KMS-11 (cell line): ENCODE results near the gene TMEM132C.

ENCODE experiments used
- H2AFZ ChIP-seq: fragments of 200-600 bp; sonication (generic); 2 replicates; pipeline ENCODE4 v1.6.1; 2016; ENCODE audit warnings: antibody characterized with exemption, mixed run types, low read depth
- H3K27ac ChIP-seq: fragments of 200-600 bp; sonication (generic); 2 replicates; pipeline ENCODE4 v1.6.1; 2016; ENCODE audit warnings: mild to moderate bottlenecking, mixed run types
- H3K27me3 ChIP-seq: fragments of 200-600 bp; sonication (generic); 2 replicates; pipeline ENCODE4 v1.6.1; 2017; ENCODE audit warnings: mild to moderate bottlenecking, low read depth, mixed run types, moderate library complexity; ENCODE audit not compliant: insufficient read depth
- H3K36me3 ChIP-seq: fragments of 200-600 bp; sonication (generic); 2 replicates; pipeline ENCODE4 v1.6.1; 2017; ENCODE audit warnings: mild to moderate bottlenecking, mixed run types; ENCODE audit not compliant: insufficient read depth
- H3K4me1 ChIP-seq: fragments of 200-600 bp; sonication (generic); 2 replicates; pipeline ENCODE4 v1.6.1; 2016; ENCODE audit warnings: mild to moderate bottlenecking, low read depth, mixed run types; ENCODE audit not compliant: poor library complexity, severe bottlenecking
- H3K4me2 ChIP-seq: fragments of 200-600 bp; sonication (generic); 2 replicates; pipeline ENCODE4 v1.7.0; 2016; ENCODE audit warnings: mild to moderate bottlenecking, mixed run types
- H3K4me3 ChIP-seq: fragments of 200-600 bp; sonication (generic); IDR thresholded peaks from 2 replicates; pipeline ENCODE4 v1.6.1; 2017; ENCODE audit warnings: low read depth, low read length, mixed read lengths; ENCODE audit not compliant: insufficient read depth
- H3K79me2 ChIP-seq: fragments of 200-600 bp; sonication (generic); 2 replicates; pipeline ENCODE4 v1.6.1; 2016; ENCODE audit warnings: low read depth, mixed run types; ENCODE audit not compliant: insufficient read depth
- H3K9ac ChIP-seq: fragments of 200-600 bp; sonication (generic); 2 replicates; pipeline ENCODE4 v1.6.1; 2016; ENCODE audit warnings: mild to moderate bottlenecking, mixed run types
- H4K20me1 ChIP-seq: fragments of 200-600 bp; sonication (generic); 2 replicates; pipeline ENCODE4 v1.6.1; 2016; ENCODE audit warnings: mild to moderate bottlenecking, mixed run types; ENCODE audit not compliant: insufficient read depth
- TF ChIP-seq, protein P1 (sequence below): fragments of 200-600 bp; sonication (generic); conservative IDR thresholded peaks from 2 replicates; pipeline ENCODE4 v1.6.1; 2017; ENCODE audit warnings: low read depth, mild to moderate bottlenecking, antibody characterized with exemption, low read length, moderate library complexity, mixed read lengths

TMEM132C gene

GRCh38 chr12:128328961-128329360 lies 62.0 kb downstream of the TMEM132C start:
- H4K20me1 ChIP-seq = no peaks in the 10 kb centered on the region
- no peak overlapping the region for H2AFZ ChIP-seq
- no peak overlapping the region for H3K27ac ChIP-seq
- TF ChIP-seq, protein P1, sequence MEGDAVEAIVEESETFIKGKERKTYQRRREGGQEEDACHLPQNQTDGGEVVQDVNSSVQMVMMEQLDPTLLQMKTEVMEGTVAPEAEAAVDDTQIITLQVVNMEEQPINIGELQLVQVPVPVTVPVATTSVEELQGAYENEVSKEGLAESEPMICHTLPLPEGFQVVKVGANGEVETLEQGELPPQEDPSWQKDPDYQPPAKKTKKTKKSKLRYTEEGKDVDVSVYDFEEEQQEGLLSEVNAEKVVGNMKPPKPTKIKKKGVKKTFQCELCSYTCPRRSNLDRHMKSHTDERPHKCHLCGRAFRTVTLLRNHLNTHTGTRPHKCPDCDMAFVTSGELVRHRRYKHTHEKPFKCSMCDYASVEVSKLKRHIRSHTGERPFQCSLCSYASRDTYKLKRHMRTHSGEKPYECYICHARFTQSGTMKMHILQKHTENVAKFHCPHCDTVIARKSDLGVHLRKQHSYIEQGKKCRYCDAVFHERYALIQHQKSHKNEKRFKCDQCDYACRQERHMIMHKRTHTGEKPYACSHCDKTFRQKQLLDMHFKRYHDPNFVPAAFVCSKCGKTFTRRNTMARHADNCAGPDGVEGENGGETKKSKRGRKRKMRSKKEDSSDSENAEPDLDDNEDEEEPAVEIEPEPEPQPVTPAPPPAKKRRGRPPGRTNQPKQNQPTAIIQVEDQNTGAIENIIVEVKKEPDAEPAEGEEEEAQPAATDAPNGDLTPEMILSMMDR = no peak
- no peaks in the 10 kb centered on the region for H3K36me3 ChIP-seq
- H3K79me2 ChIP-seq = no peaks in the 10 kb centered on the region
- H3K4me2 ChIP-seq = no peak overlapping the region
- no peaks in the 10 kb centered on the region for H3K4me1 ChIP-seq
- H3K27me3 ChIP-seq = no peaks in the 10 kb centered on the region
- H3K9ac ChIP-seq = no peak overlapping the region
- no peak overlapping the region for H3K4me3 ChIP-seq

DNA sequence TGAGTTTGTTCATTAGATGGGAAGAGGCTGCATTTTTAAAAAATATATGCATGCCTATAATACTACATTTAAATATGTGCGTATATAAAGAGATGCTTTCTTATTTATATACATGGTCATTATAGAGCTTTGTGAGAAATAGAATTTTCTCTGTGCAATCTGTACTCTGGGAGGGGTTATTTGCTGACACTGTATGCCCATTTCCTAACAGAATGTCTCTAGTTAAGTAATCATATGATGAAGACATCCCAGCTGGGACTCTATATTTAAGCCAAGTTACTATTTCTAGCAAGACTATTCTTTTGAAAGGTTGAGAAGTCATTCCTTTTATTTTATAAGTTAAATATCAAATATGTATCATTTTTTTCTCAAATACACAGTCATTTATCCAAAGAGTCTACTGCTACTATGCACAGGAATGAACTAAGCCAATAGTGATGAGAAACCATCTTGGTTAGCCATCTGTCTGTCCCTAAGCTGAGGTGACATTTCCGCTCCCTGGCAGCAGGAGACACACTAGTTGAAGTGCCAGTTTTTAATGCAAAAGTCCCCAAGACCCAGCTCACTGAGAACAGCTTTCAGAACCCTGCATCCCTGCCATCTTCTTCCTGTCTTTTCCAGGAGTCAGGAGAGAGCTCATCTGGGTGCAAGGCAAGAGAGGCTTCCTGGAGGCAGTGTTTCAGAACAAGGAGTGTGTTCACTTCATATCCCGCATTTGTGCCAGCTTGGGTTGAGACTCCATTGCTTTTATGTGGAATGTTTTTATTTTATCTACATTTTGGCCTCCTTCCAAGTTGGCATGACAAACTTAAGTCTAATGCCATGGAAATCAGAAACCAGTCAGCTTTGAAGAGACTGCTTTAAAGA lies 69.5 kb downstream of the TMEM132C start:
- Histone ChIP-seq H3K4me3 (no peak overlapping the region), H3K27ac (no peak overlapping the region), H3K4me2 (no peak overlapping the region), H3K79me2 (no peaks in the 10 kb centered on the region), H3K27me3 (no peaks in the 10 kb centered on the region), H3K36me3 (no peaks in the 10 kb centered on the region), H3K4me1 (no peaks in the 10 kb centered on the region), H4K20me1 (no peaks in the 10 kb centered on the region), H3K9ac (no peak overlapping the region), H2AFZ (no peak overlapping the region)
- TF ChIP-seq, protein P1 = no peak

GRCh38 chr12:128337071-128337345 lies 70.0 kb downstream of the TMEM132C start:
- no peak overlapping the region for H3K4me3 ChIP-seq
- H3K9ac ChIP-seq = no peak overlapping the region
- no peaks in the 10 kb centered on the region for H4K20me1 ChIP-seq
- H3K4me1 ChIP-seq = no peaks in the 10 kb centered on the region
- H3K4me2 ChIP-seq = no peak overlapping the region
- H2AFZ ChIP-seq = no peak overlapping the region
- H3K79me2 ChIP-seq = no peaks in the 10 kb centered on the region
- H3K27me3 ChIP-seq = no peaks in the 10 kb centered on the region
- H3K27ac ChIP-seq = no peak overlapping the region
- H3K36me3 ChIP-seq = no peaks in the 10 kb centered on the region
- TF ChIP-seq, protein P1 = no peak

- Histone ChIP-seq H3K27me3 (no peaks in the 10 kb centered on the region), H3K9ac (no peak overlapping the region), H3K36me3 (no peaks in the 10 kb centered on the region), H3K4me2 (no peak overlapping the region), H3K4me1 (no peaks in the 10 kb centered on the region), H3K79me2 (no peaks in the 10 kb centered on the region), H4K20me1 (no peaks in the 10 kb centered on the region), H3K4me3 (no peak overlapping the region), H3K27ac (no peak overlapping the region), H2AFZ (no peak overlapping the region)
- TF ChIP-seq, protein P1 = no peak
These were observed 70.6 kb downstream of the TMEM132C start for GRCh38 chr12:128337431-128338170.
